ENCODE results near the gene TACR2. TPM values are rescaled to one million over a fixed set of nuclear protein-coding genes. Genes with fewer than 3 reads are reported as not detected.

The TACR2 gene
- total and polyA plus RNA-seq, 2 experiments from 2014 or later: 0.53 TPM; not detected in 1

GRCh38 chr10:69353977-69354635 lies 62.6 kb downstream of the TACR2 start:
- H3K4me3 ChIP-seq: no peak overlapping the region
- peaks cover 5% of the 10 kb centered on the region for H3K4me1 ChIP-seq (ENCODE audit: low read depth)
- peaks cover 11% of the 10 kb centered on the region for H3K36me3 ChIP-seq
- H3K27ac ChIP-seq: no peak overlapping the region
- no peak for DNase-seq (ENCODE audit: low read depth in 1 of 2, low spot score in 1 of 2)
- no peaks in the 10 kb centered on the region for H3K9me3 ChIP-seq (ENCODE audit: low read depth)
- H3K27me3 ChIP-seq: no peaks in the 10 kb centered on the region
- no peak for TF ChIP-seq CTCF (IDR thresholded peaks at IDR 0.05; ENCODE audit: low read depth, low read length)

Other genes starting within 250 kb of the TACR2 start
- 26.4 and 40.8 TPM in 2 replicates for gene SUPV3L1, start 236.7 kb downstream of the TACR2 start, total RNA-seq
- gene SUPV3L1, start 236.7 kb downstream of the TACR2 start, polyA plus RNA-seq: 31.9 and 32.1 TPM in 2 replicates
- gene HKDC1, start 196.6 kb downstream of the TACR2 start, total RNA-seq: not detected in 2 replicates
- not detected in 2 replicates for gene HKDC1, start 196.6 kb downstream of the TACR2 start, polyA plus RNA-seq
- gene HK1, start 138.4 kb downstream of the TACR2 start, total RNA-seq: 283 and 324 TPM in 2 replicates
- 347 and 375 TPM in 2 replicates for gene HK1, start 138.4 kb downstream of the TACR2 start, polyA plus RNA-seq
- gene TSPAN15, start 34.5 kb upstream of the TACR2 start, total RNA-seq: 179 and 289 TPM in 2 replicates
- 252 and 541 TPM in 2 replicates for gene TSPAN15, start 34.5 kb upstream of the TACR2 start, polyA plus RNA-seq
- not detected in 2 replicates for gene NEUROG3, start 156.5 kb upstream of the TACR2 start, total RNA-seq
- not detected in 2 replicates for gene NEUROG3, start 156.5 kb upstream of the TACR2 start, polyA plus RNA-seq
- gene FAM241B, start 213.3 kb upstream of the TACR2 start, total RNA-seq: 8.5 and 13.7 TPM in 2 replicates
- gene FAM241B, start 213.3 kb upstream of the TACR2 start, polyA plus RNA-seq: 42.4 and 45.3 TPM in 2 replicates

All from cardiac muscle cell (in vitro differentiated cells and primary cell).